Keratinocyte (primary cell): ENCODE results near the gene ATOX1. TPM values are rescaled to one million over a fixed set of nuclear protein-coding genes. Genes with fewer than 3 reads are reported as not detected.

Experiments used
- DNase-seq: peaks from one replicate; pipeline ENCODE4 v3.0.0-alpha.2; 2011; ENCODE audit warnings: low read depth, missing footprints, low spot score
- FAIRE-seq: peaks from 2 replicates; lab custom pipeline; 2011; peaks lifted over from hg19 to GRCh38; lab: Jason Lieb, UNC
- H2AFZ ChIP-seq: 2 replicates; pipeline ENCODE4 v1.6.0; 2012; ENCODE audit warnings: low read length, control low read depth, inconsistent platforms; ENCODE audit not compliant: control insufficient read depth
- H3K27ac ChIP-seq: 2 replicates; pipeline ENCODE4 v1.5.1; 2011; ENCODE audit warnings: low read length; ENCODE audit not compliant: control insufficient read depth, insufficient read depth
- H3K27me3 ChIP-seq: 3 replicates; pipeline ENCODE4 v1.6.0; 2011; ENCODE audit warnings: low read length; ENCODE audit not compliant: control insufficient read depth, insufficient read depth; ENCODE audit errors: extremely low read depth
- H3K36me3 ChIP-seq, 2 experiments: 2 replicates in 1 of 2; 3 replicates in 1 of 2; pipeline ENCODE4 v1.5.1; 2011; ENCODE audit warnings: low read length in 2 of 2, mild to moderate bottlenecking in 1 of 2; ENCODE audit not compliant: control insufficient read depth in 2 of 2, insufficient read depth in 2 of 2; ENCODE audit errors: extremely low read depth in 1 of 2
- H3K4me1 ChIP-seq: 3 replicates; pipeline ENCODE4 v1.5.1; 2011; ENCODE audit warnings: low read length; ENCODE audit not compliant: control insufficient read depth, insufficient read depth; ENCODE audit errors: extremely low read depth
- H3K4me2 ChIP-seq: 3 replicates; pipeline ENCODE4 v1.6.0; 2011; ENCODE audit warnings: low read depth, low read length; ENCODE audit not compliant: control insufficient read depth, insufficient read depth; ENCODE audit errors: extremely low read depth
- H3K4me3 ChIP-seq, 3 experiments: fragments of 200-600 bp in 1 of 3; sonication (generic) in 1 of 3; 2 replicates in 2 of 3; 3 replicates in 1 of 3; pipeline ENCODE4 v1.5.1; 2011 to 2016; ENCODE audit warnings: low read length in 3 of 3, mild to moderate bottlenecking in 3 of 3, control low read depth in 2 of 3, inconsistent platforms in 1 of 3, low read depth in 1 of 3, mixed read lengths in 1 of 3, mixed run types in 1 of 3, moderate library complexity in 1 of 3; ENCODE audit not compliant: control insufficient read depth in 2 of 3, insufficient read depth in 2 of 3; ENCODE audit errors: extremely low read depth in 1 of 3
- H3K79me2 ChIP-seq: 2 replicates; pipeline ENCODE4 v1.6.0; 2012; ENCODE audit warnings: low read length; ENCODE audit not compliant: control insufficient read depth, insufficient read depth
- H3K9ac ChIP-seq: 3 replicates; pipeline ENCODE4 v1.6.0; 2011; ENCODE audit warnings: low read length; ENCODE audit not compliant: control insufficient read depth, insufficient read depth; ENCODE audit errors: extremely low read depth
- H3K9me1 ChIP-seq: 3 replicates; pipeline ENCODE4 v1.6.0; 2011; ENCODE audit warnings: low read length; ENCODE audit not compliant: control insufficient read depth, insufficient read depth; ENCODE audit errors: extremely low read depth
- H3K9me3 ChIP-seq: 2 replicates; pipeline ENCODE4 v1.5.1; 2012; ENCODE audit warnings: low read depth, low read length; ENCODE audit not compliant: control insufficient read depth
- H4K20me1 ChIP-seq: 3 replicates; pipeline ENCODE4 v1.6.0; 2011; ENCODE audit warnings: low read length; ENCODE audit not compliant: control insufficient read depth, insufficient read depth; ENCODE audit errors: extremely low read depth
- CTCF ChIP-seq, 3 experiments: IDR thresholded peaks in 1 of 3; conservative IDR thresholded peaks in 1 of 3; optimal IDR thresholded peaks in 1 of 3; 2 replicates in 2 of 3; 3 replicates in 1 of 3; pipeline versions ENCODE3 to v1.5.1; 2011; ENCODE audit warnings: low read length in 3 of 3, mild to moderate bottlenecking in 3 of 3, moderate library complexity in 2 of 3, control low read depth in 1 of 3, inconsistent platforms in 1 of 3; ENCODE audit not compliant: insufficient read depth in 2 of 3; ENCODE audit errors: extremely low read depth in 1 of 3
- EZH2 ChIP-seq: IDR thresholded peaks from one replicate; pipeline ENCODE4 v1.6.1; 2012; ENCODE audit warnings: inconsistent platforms, mild to moderate bottlenecking, low read length, moderate library complexity
- dilution Hi-C: fragments of 300-500 bp; cut with MboI; formaldehyde crosslinking; loops from one replicate; pipeline ENCODE4 v1.7.0; 2020; ENCODE audit warnings: low sequenced_read_pairs; ENCODE audit not compliant: extremely low pct_ligation_motif_present
- polyA plus RNA-seq, 5 experiments: library from polyadenylated mRNA; depleted of rRNA in 3 of 5; stranded (reverse) in 3 of 5; stranded (forward) in 1 of 5; unstranded in 1 of 5; fragments of >200 nt; gene quantifications; 1 replicate in 1 of 5; 2 replicates in 3 of 5; 3 replicates in 1 of 5; pipeline versions ENCODE4 v1.2.1 to v1.2.3, GENCODE V29; 2011 to 2012; ENCODE audit warnings: missing spikeins in 2 of 5, low read depth in 1 of 5, low replicate concordance in 1 of 5

The ATOX1 gene
- polyA plus RNA-seq, 1 donor (not counting 4 experiments of a cell fraction or from before 2014, with no cell fraction given) = 173 TPM

- FAIRE-seq (no peak), DNase-seq (no peak)
- Histone ChIP-seq H3K36me3 (peaks cover 2 to 14% of the 10 kb centered on the region in 2 experiments), H3K27me3 (no peaks in the 10 kb centered on the region), H2AFZ (no peak overlapping the region), H3K27ac (no peak overlapping the region), H3K9me3 (no peaks in the 10 kb centered on the region), H3K4me3 (no peak overlapping the region), H3K4me2 (no peak overlapping the region), H3K79me2 (peaks cover 100% of the 10 kb centered on the region), H3K4me1 (no peaks in the 10 kb centered on the region), H4K20me1 (peaks cover 63% of the 10 kb centered on the region), H3K9ac (no peak overlapping the region), H3K9me1 (peaks cover 5% of the 10 kb centered on the region)
- dilution Hi-C loops = no loop called here
- no peak for TF ChIP-seq EZH2
- TF ChIP-seq CTCF (optimal IDR thresholded peaks at IDR 0.05 in 1 of 3, IDR thresholded peaks at IDR 0.05 in 1 of 3, conservative IDR thresholded peaks at IDR 0.05 in 1 of 3; ENCODE audit: extremely low read depth in 1 of 3, insufficient read depth in 2 of 3, low read length in 3 of 3) = no peak
Measured at GRCh38 chr5:151781201-151781600, 22.8 kb upstream of the ATOX1 start.

GRCh38 chr5:151780348-151780747, 21.9 kb upstream of the ATOX1 start:
- DNase-seq (no peak), FAIRE-seq (no peak)
- no peak for TF ChIP-seq CTCF (optimal IDR thresholded peaks at IDR 0.05 in 1 of 3, IDR thresholded peaks at IDR 0.05 in 1 of 3, conservative IDR thresholded peaks at IDR 0.05 in 1 of 3; ENCODE audit: extremely low read depth in 1 of 3, insufficient read depth in 2 of 3, low read length in 3 of 3)
- no peak for TF ChIP-seq EZH2
- Histone ChIP-seq H2AFZ (no peak overlapping the region), H3K4me2 (no peak overlapping the region), H3K9me3 (no peaks in the 10 kb centered on the region), H3K27me3 (no peaks in the 10 kb centered on the region), H3K4me3 (no peak overlapping the region), H3K9ac (no peak overlapping the region), H3K27ac (no peak overlapping the region), H3K9me1 (peaks cover 5% of the 10 kb centered on the region), H3K36me3 (peaks cover 2 to 14% of the 10 kb centered on the region in 2 experiments), H4K20me1 (peaks cover 63% of the 10 kb centered on the region), H3K79me2 (peaks cover 100% of the 10 kb centered on the region), H3K4me1 (peaks cover 5% of the 10 kb centered on the region)
- dilution Hi-C loops = no loop called here
